ENCODE data around the gene NTM. TPM values are rescaled to one million over a fixed set of nuclear protein-coding genes. Genes with fewer than 3 reads are reported as not detected.

NTM gene
- total RNA-seq, 1 donor from 2014 or later, result 10.3 TPM

- no peak for DNase-seq (ENCODE audit: extremely low read depth, low read depth, low spot score)
Measured at GRCh38 chr11:131681920-131682319, 311.5 kb downstream of the NTM start.

GRCh38 chr11:131682373-131683015 is 312.1 kb downstream of the NTM start:
- no peak for DNase-seq (ENCODE audit: extremely low read depth, low read depth, low spot score)

GRCh38 chr11:131683131-131683530 is 312.7 kb downstream of the NTM start:
- DNase-seq (ENCODE audit: extremely low read depth, low read depth, low spot score), result no peak

GRCh38 chr11:131683666-131684065 is 313.3 kb downstream of the NTM start:
- no peak for DNase-seq (ENCODE audit: extremely low read depth, low read depth, low spot score)

- no peak for DNase-seq (ENCODE audit: extremely low read depth, low read depth, low spot score)
Measured at GRCh38 chr11:131684111-131685060, 314.0 kb downstream of the NTM start.

GRCh38 chr11:131685206-131685605 is 314.8 kb downstream of the NTM start:
- no peak for DNase-seq (ENCODE audit: extremely low read depth, low read depth, low spot score)

GRCh38 chr11:131685906-131686305 is 315.5 kb downstream of the NTM start:
- no peak for DNase-seq (ENCODE audit: extremely low read depth, low read depth, low spot score)

GRCh38 chr11:131686836-131687235 is 316.4 kb downstream of the NTM start:
- no peak for DNase-seq (ENCODE audit: extremely low read depth, low read depth, low spot score)

- no peak for DNase-seq (ENCODE audit: extremely low read depth, low read depth, low spot score)
Measured at GRCh38 chr11:131687291-131688047, 317.1 kb downstream of the NTM start.

- no peak for DNase-seq (ENCODE audit: extremely low read depth, low read depth, low spot score)
Measured at GRCh38 chr11:131688048-131688693, 317.8 kb downstream of the NTM start.

- DNase-seq (ENCODE audit: extremely low read depth, low read depth, low spot score), result no peak
Measured at GRCh38 chr11:131689049-131689925, 318.9 kb downstream of the NTM start.

- DNase-seq (ENCODE audit: extremely low read depth, low read depth, low spot score), result no peak
Measured at GRCh38 chr11:131690362-131690761, 319.9 kb downstream of the NTM start.

GRCh38 chr11:131690776-131691175 is 320.4 kb downstream of the NTM start:
- DNase-seq (ENCODE audit: extremely low read depth, low read depth, low spot score), result no peak

GRCh38 chr11:131691181-131692041 is 321.0 kb downstream of the NTM start:
- no peak for DNase-seq (ENCODE audit: extremely low read depth, low read depth, low spot score)

GRCh38 chr11:131692151-131692550 is 321.7 kb downstream of the NTM start:
- no peak for DNase-seq (ENCODE audit: extremely low read depth, low read depth, low spot score)

GRCh38 chr11:131692961-131693360 is 322.5 kb downstream of the NTM start:
- DNase-seq (ENCODE audit: extremely low read depth, low read depth, low spot score), result no peak

GRCh38 chr11:131693756-131694155 is 323.3 kb downstream of the NTM start:
- DNase-seq (ENCODE audit: extremely low read depth, low read depth, low spot score), result no peak

- DNase-seq (ENCODE audit: extremely low read depth, low read depth, low spot score), result no peak
Measured at GRCh38 chr11:131694526-131695424, 324.4 kb downstream of the NTM start.
